NCI-H128 (cell line): ENCODE measurements around the gene ZNF577.
"Not testable (repeated sequence)": the region's sequence is repeated elsewhere in the genome, so short reads cannot be mapped to it uniquely, and the experiment has no call there.

Experiments used
- DNase-seq: peaks from one replicate; lab custom pipeline; 2025; ENCODE audit not compliant: unreplicated experiment; lab: John Stamatoyannopoulos, UW

Gene ZNF577

DNA sequence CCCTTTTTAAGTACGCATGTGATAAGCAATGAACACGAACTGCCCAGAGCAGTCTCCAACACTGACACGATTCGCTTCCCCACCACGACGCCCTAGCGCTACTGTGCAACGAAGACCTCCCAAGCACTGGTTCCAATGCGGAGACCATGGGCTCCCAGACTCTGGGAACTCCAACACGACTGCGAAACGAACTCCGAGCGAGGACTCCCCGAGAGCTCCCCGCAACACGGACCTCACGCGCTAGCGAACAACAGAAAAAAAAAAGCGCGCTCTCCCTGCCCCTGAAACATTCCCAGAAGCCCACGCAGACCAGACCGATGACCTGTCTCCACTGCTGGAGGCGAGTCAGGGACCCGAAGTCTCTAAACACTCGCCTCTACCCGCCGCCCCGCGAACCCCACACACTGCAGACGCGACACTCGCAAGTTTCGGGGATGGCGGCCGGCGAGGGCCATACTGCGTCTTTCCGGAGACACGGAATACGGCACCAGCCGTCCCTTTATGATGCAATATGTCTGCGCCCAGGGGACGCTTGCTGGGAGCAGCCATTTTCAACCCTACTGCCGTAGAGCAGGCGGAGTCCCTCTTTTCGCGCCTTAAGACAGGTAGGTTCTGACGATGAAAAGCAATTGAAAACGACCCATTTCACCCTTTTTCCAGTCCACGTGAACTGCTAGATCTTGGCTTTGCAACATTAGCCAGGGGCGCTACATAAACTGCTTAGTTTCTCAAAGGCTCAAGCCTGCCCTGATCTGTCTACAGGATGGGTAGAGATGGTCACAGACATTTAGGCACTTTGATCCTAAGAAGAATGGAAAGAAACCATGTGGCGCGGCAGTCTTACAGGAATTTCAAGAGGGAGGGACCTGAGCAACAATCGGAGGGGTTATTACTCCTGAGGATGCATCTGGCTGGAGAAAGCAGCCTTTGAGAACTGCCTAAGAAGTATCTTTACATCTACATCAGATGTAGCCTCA, at the start of gene ZNF577:
Gene ZNF577 (minus strand): TSS at position 430 of the 977 bp plus-strand sequence. CDS start 7,569 bp downstream, outside the sequence.
- peak; percentile 57 for DNase-seq

DNA sequence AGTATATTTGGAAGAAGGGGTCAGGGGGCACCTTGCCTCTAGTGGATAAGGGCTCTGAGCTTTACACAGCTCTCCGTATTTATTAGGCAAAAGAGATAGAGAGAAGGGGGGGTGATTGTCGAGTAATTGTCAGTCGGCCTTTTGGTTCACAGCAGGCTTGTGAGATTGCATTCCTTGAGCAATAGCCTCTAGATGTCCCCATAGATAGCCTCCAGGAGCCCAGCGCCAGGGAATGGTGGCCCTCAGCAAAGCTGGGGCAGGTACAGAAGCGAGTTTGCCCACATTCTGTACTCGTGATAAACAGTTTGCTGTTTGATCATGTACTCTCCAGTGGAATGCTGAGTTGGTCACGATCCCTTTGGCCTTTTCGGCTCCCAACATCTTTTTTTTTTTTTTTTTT, 44.2 kb upstream of the ZNF577 start:
- no peak for DNase-seq

DNA sequence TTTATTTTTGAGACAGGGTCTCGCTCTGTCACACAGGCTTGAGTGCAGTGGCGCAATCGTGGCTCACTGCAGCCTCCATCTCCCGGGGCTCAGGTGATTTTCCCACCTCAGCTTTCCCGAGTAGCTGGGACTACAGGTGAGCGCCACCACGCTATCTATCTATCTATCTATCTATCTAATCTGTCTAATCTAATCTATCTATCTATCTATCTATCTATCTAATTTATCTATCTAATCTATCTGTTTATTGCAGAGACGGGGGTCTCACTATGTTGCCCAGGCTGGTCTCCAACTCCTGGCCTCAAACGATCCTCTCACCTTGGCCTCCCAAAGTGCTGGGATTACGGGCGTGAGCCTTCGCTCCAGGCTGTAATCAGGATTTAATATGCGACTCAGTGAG, 40.1 kb upstream of the ZNF577 start:
- DNase-seq, result no peak

GRCh38 chr19:51926784-51927741, 39.3 kb upstream of the ZNF577 start, which contains the start of gene ZNF613:
TSS of gene ZNF613 (plus strand) at chr19:51927472. CDS start at chr19:51936221, 8,749 bp downstream.
- DNase-seq, result peak; percentile 85

DNA sequence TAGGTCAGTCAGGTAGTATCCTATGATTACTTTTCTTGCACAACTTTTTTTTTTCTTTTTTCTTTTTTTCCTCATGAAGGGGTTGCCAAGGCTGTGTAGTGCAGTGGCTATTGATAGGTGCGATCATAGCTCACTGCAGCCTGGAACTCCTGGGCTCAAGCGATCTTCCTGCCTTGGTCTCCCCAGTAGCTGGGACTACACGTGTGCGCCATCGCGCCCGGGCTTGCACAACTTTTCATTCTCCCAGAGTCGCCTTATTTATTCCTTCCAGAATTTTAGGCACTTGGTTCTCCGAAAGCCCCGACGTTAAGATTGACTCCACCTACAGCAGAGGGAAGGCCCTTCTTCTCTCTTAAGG, 38.7 kb upstream of the ZNF577 start:
- no peak for DNase-seq

DNA sequence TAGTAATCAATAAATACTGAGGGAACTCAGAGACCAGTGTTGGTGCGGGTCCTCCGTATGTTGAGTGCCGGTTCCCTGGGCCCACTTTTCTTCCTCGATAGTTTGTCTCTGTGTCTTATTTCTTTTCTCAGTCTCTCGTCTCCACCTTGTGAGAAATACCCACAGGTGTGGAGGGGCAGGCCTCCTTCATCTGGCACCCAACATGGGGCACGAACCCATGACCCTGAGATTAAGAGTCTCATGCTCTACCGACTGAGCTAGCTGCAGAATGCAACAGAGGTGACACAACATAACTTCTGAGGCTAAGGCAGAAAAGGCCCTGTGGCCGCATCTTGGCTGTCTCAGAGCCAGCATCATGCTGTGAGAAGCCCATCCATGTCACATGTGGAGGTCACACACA, 34.2 kb upstream of the ZNF577 start:
- DNase-seq, result no peak

- DNase-seq, result no peak
These were observed 31.9 kb upstream of the ZNF577 start for GRCh38 chr19:51919606-51920005.

GRCh38 chr19:51916167-51916566, 28.4 kb upstream of the ZNF577 start:
- DNase-seq, result no peak

- no peak for DNase-seq
These were observed 27.6 kb upstream of the ZNF577 start for GRCh38 chr19:51915324-51915867.

GRCh38 chr19:51907981-51908380, 20.2 kb upstream of the ZNF577 start:
- not testable (repeated sequence) for DNase-seq

GRCh38 chr19:51906108-51906507, 18.4 kb upstream of the ZNF577 start:
- not testable (repeated sequence) for DNase-seq

DNA sequence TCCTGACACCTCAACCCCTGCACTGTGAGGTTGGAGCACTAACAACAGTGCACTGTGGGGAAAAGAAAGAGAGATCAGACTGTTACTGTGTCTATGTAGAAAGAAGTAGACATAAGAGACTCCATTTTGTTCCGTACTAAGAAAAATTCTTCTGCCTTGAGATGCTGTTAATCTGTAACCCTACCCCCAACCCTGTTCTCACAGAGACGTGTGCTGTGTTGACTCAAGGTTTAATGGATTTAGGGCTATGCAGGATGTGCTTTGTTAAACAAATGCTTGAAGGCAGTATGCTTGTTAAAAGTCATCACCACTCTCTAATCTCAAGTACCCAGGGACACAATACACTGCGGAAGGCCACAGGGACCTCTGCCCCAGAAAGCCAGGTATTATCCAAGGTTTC, 17.9 kb upstream of the ZNF577 start:
- not testable (repeated sequence) for DNase-seq

GRCh38 chr19:51905206-51905605, 17.5 kb upstream of the ZNF577 start:
- no peak for DNase-seq

DNA sequence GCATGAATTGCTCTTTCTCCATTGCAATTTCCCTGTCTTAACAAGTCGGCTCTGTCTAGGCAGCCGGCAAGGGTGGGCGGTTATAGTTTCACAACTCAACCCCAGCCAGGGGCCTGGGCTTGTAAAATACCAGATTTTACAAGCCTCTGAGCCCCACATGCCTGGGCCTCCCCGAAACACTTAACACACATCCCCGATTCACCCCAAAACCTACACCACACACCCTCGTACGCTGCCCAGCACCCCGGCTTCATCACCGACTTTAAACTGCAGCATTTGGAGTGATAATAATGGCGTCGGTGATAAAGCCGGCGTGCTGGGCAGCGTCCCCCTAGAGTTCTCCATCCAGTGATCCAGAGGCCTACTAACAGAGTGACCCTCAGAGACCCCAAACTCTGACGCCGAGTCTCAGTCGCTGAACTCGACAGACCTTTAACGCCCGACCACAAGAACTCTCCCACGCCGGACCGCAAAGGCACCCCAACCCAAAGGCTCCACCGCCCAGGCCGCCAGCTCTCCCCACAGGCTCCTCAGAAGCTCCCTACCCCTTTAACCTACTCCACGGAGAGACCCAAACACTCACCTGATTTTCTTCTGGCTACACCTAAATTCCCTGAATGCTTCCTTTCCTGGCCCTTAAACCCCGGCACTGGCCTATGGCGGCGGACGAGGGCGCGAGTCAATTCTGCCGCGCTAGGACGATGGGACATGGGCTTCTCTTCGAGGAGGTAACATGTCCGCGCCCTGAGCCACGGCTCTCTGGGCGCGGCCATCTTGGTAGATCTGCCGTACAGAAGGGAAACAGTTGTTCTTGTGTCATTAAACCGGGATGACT, 16.8 kb upstream of the ZNF577 start, which contains the start of gene ZNF649:
Gene ZNF649 (minus strand): TSS at position 687 of the 835 bp plus-strand sequence. CDS start 4,910 bp downstream, outside the sequence.
- peak; percentile 67 for DNase-seq

DNA sequence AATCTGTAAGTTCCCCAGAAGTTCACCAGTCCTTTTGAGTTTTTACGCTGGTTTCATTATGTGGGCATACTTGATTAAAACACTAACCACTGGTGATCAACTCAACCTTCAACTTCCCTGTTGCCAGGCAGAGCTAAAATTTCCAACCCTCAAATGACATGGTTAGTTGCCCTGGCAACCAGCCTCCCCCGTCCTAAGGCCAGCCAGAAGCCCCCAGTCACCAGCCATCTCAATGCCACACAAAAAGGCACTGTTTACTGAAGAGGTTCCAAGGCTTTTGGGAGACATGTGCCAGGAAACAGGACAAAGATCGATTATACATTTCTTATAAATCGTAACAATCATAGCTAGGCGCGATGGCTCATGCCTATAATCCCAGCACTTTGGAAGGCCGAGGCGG, 15.4 kb upstream of the ZNF577 start:
- DNase-seq, result no peak

- DNase-seq, result no peak
These were observed 14.1 kb upstream of the ZNF577 start for GRCh38 chr19:51901860-51902259.

GRCh38 chr19:51891193-51891747, 3.5 kb upstream of the ZNF577 start:
- no peak for DNase-seq

- DNase-seq, result no peak
These were observed 2.2 kb upstream of the ZNF577 start for GRCh38 chr19:51889934-51890333.

DNA sequence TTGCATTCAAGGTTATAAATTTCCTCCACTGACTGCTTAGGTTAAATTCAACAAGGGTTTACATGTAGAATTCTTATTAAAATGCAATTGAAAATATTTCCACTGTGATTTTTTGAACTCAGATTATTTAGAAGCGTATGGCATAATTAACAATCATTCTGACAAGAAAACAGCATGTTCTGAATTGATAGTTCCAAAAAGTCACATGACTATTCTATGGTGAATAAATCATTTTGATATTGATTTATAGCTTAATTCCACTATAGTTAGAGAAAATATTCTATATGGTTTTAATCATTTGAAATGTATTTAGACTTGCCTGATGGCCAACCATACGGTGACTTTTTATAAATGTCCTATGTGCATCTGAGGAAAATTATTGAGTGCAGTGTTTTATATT, 3.0 kb downstream of the ZNF577 start:
- DNase-seq, result no peak

DNA sequence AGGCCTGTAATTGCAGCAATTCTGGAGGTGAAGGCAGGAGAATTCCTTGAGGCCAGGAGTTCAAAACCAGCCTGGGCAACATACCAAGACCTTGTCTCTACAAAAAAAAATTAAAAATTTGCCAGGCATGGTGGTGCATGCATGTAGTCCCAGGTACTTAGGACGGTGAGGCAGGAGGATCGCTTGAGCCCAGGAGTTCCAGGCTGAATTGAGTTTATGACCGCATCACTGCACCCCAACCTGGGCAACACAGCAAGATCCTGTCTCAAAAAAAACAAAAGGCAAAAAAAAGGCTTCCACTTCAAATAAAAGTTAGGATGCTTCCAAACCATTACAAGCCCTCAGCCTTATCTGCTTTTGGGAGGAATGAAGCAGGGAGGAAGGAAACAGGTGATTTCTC, 5.2 kb downstream of the ZNF577 start:
- no peak for DNase-seq
